ENCODE results near the gene FBXW10B. TPM values are rescaled to one million over a fixed set of nuclear protein-coding genes. Genes with fewer than 3 reads are reported as not detected.
"Not testable (repeated sequence)": the region's sequence is repeated elsewhere in the genome, so short reads cannot be mapped to it uniquely, and the experiment has no call there.

FBXW10B gene
- total RNA-seq, 2 donors from 2014 or later = 0.58 to 0.77 TPM

GRCh38 chr17:15613111-15613510 lies 6.4 kb downstream of the FBXW10B start:
- not testable (repeated sequence) for H3K27ac Mint-ChIP-seq; H3K9me3 Mint-ChIP-seq; H3K4me3 Mint-ChIP-seq; ATAC-seq (replicated peaks); H3K36me3 Mint-ChIP-seq (ENCODE audit: low read depth); H3K27me3 Mint-ChIP-seq; H3K4me1 Mint-ChIP-seq

DNA sequence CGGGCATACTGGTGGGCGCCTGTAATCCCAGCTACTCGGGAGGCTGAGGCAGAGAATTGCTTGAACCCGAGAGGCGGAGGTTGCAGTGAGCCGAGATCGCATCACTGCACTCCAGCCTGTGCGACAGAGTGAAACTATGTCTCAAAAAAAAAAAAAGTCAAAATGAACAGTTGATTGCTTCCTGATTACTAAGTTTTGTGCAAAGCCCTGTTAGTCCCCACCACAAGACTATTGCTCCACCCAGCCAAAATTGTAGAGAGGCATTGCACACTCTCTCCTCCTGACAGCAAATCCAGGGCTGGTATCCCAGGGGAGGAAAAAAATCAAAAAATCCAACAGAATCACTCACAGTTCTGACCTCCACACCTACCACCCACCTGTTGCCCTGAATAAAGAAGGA lies 26.5 kb downstream of the FBXW10B start:
- H3K4me3 Mint-ChIP-seq; H3K4me1 Mint-ChIP-seq; H3K9me3 Mint-ChIP-seq; H3K27ac Mint-ChIP-seq; H3K36me3 Mint-ChIP-seq (ENCODE audit: low read depth); ATAC-seq (replicated peaks); H3K27me3 Mint-ChIP-seq: not testable (repeated sequence)

DNA sequence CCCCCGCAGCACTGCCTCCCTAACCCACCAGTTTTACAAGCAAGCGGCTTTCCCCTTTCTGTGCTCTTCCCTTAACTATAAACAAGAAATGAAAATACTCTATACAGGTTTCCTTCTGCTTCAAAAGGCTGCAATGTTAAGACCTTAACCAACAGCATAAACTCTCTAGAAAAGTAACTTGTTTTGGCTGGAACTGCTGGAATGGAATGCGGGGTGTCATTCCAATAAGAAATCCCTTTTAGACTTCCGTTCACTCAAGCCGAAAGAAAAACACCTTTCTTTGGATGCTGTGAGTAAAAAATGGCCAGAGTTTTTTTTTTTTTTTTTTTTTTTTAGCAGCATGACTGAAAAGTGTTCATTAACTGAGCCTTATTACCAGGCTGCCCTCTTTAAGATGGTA lies 27.5 kb downstream of the FBXW10B start:
- not testable (repeated sequence) for H3K36me3 Mint-ChIP-seq (ENCODE audit: low read depth); H3K27ac Mint-ChIP-seq; H3K4me1 Mint-ChIP-seq; ATAC-seq (replicated peaks); H3K27me3 Mint-ChIP-seq; H3K9me3 Mint-ChIP-seq; H3K4me3 Mint-ChIP-seq

DNA sequence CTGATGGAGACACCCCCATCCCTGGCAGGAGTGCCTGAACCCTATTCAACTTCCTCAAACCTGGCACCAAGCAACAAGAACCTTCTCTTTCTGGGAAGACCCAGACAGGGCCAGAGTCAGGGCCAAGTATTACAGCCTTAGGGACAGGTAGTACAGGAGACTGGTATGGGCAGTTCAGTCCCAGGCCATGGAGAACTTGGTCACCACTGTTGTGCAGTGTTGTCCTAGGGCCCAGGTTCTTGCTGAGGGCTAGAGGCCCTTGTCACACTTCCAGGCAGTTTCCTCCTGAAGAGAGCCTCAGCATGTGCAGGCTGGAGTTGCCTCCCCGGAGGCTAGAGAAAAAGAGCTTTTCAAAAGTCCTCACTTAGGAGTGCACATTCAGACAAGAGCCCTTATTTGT lies 28.7 kb downstream of the FBXW10B start:
- H3K9me3 Mint-ChIP-seq; H3K36me3 Mint-ChIP-seq (ENCODE audit: low read depth); ATAC-seq (replicated peaks); H3K27me3 Mint-ChIP-seq; H3K27ac Mint-ChIP-seq; H3K4me1 Mint-ChIP-seq: not testable (repeated sequence)
- peak overlapping the region; percentile 52 for H3K4me3 Mint-ChIP-seq

- not testable (repeated sequence) for H3K27me3 Mint-ChIP-seq; H3K27ac Mint-ChIP-seq; H3K9me3 Mint-ChIP-seq; H3K4me1 Mint-ChIP-seq; H3K36me3 Mint-ChIP-seq (ENCODE audit: low read depth)
- peak overlapping the region; percentile 52 for H3K4me3 Mint-ChIP-seq
- ATAC-seq (replicated peaks) = peak; percentile 82
These were observed 29.7 kb downstream of the FBXW10B start for GRCh38 chr17:15589544-15590536.

- H3K4me1 Mint-ChIP-seq; H3K9me3 Mint-ChIP-seq; H3K4me3 Mint-ChIP-seq; H3K36me3 Mint-ChIP-seq (ENCODE audit: low read depth); H3K27me3 Mint-ChIP-seq; H3K27ac Mint-ChIP-seq; ATAC-seq (replicated peaks): not testable (repeated sequence)
These were observed 31.5 kb downstream of the FBXW10B start for GRCh38 chr17:15588017-15588416.

DNA sequence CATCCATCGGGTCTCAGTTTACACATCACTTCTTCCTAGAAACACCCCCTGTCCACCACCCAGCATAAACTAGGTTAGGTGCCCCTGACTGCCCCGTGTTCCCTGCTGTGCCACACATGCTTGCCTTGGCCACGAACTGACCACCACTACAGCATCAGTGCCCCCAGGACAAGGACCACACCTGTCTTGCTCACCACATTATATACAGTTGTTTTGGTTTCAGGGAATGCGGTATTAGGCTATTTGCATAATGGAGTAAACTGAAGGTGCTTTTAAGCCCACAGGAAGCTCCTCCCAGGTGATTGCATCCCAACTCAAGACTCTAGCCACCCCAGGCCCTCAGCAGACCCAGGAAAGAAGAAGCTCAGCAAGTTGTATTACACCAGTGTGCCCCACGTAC lies 36.2 kb downstream of the FBXW10B start:
- not testable (repeated sequence) for H3K4me3 Mint-ChIP-seq; H3K4me1 Mint-ChIP-seq; H3K36me3 Mint-ChIP-seq (ENCODE audit: low read depth); H3K9me3 Mint-ChIP-seq; H3K27ac Mint-ChIP-seq; ATAC-seq (replicated peaks); H3K27me3 Mint-ChIP-seq

- not testable (repeated sequence) for H3K27me3 Mint-ChIP-seq; H3K27ac Mint-ChIP-seq; H3K9me3 Mint-ChIP-seq; H3K4me1 Mint-ChIP-seq; H3K4me3 Mint-ChIP-seq; H3K36me3 Mint-ChIP-seq (ENCODE audit: low read depth); ATAC-seq (replicated peaks)
These were observed 38.0 kb downstream of the FBXW10B start for GRCh38 chr17:15581462-15581861.

DNA sequence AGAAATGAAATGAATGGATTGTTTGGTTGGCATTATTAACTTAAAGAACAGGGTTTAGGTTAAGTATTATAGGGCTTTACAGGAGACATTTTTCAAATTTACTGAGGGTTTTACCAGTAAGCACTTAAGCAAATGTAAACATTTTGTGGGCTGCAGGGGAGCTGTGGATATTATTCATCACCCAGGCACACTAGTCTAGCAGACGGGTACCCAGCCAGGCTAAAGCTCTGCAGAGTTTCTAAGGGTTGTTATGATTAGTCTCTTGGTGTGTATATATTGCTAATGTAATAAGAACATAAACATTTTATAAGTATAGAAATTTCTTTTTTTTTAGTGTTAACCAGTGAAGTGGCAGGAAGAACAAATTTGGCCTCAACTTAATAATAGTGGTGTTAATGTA lies 42.7 kb downstream of the FBXW10B start:
- H3K27ac Mint-ChIP-seq; H3K27me3 Mint-ChIP-seq; H3K4me1 Mint-ChIP-seq; H3K9me3 Mint-ChIP-seq; ATAC-seq (replicated peaks); H3K4me3 Mint-ChIP-seq; H3K36me3 Mint-ChIP-seq (ENCODE audit: low read depth): not testable (repeated sequence)

DNA sequence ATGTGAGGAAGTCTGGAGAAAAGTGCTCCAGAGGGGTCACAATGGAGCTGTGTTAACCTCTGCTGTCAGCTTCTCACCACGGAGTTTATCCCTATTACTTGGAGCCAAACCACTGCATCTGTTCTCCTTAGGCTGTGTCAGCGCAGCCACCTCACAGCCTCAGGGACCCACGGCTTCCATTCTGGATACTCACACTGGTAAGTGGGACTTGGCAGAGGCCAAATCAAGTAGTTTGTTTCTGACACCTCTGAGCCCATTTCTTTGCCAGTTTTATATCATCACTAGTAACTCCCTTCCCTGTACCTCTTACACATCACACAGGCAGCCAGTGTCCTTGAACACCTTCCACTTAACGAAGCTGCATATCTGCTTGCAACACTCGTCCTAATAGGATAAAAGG lies 44.8 kb downstream of the FBXW10B start:
- H3K9me3 Mint-ChIP-seq; H3K4me3 Mint-ChIP-seq; H3K27ac Mint-ChIP-seq; ATAC-seq (replicated peaks); H3K27me3 Mint-ChIP-seq; H3K4me1 Mint-ChIP-seq; H3K36me3 Mint-ChIP-seq (ENCODE audit: low read depth): not testable (repeated sequence)

DNA sequence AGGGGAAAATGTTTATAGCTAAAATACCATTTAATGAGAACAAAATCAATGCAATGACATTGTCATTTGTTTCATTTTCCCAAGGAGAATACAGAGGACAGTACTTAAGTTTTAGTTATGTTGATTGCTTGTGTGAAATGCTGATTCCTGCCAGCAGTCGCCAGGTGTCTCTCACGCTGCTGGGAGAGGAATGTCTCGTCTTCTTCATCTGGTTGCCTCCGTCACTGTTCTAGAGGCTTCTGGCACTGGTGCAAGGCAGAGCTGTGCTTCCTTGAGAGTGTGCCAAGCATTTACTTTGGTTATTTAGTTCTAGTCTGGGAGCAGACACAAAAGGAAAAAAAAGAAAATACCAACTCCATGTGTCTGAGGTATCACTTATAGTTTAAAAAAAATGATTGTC lies 45.6 kb downstream of the FBXW10B start:
- H3K36me3 Mint-ChIP-seq (ENCODE audit: low read depth); H3K27me3 Mint-ChIP-seq; H3K4me3 Mint-ChIP-seq; H3K27ac Mint-ChIP-seq; H3K4me1 Mint-ChIP-seq; H3K9me3 Mint-ChIP-seq; ATAC-seq (replicated peaks): not testable (repeated sequence)

Other genes with a start within 250 kb of the FBXW10B start
- 1 to 10 TPM; 5.8 to 8.0 TPM for gene CDRT4, start 152.1 kb downstream of the FBXW10B start, total RNA-seq
- gene TVP23C, start 56.2 kb downstream of the FBXW10B start, total RNA-seq = 10 to 100 TPM in 1 of 2 donors, 1 to 10 TPM in 1; 9.7 to 18.4 TPM
- 10 to 100 TPM; 13.9 to 20.4 TPM for gene TRIM16, start 64.6 kb upstream of the FBXW10B start, total RNA-seq
- 10 to 100 TPM; 22.3 to 35.8 TPM for gene ZNF286A, start 80.0 kb upstream of the FBXW10B start, total RNA-seq
- 1 to 10 TPM in 1 of 2 donors, not detected in 1; 1.5 TPM for gene TBC1D26, start 112.6 kb upstream of the FBXW10B start, total RNA-seq

Data from activated T-helper 17 cell treated with anti-CD3 and anti-CD28 coated beads, Interleukin-2, amount 50 U/mL, for 72 hours (primary cell).